H1 (cell line): ENCODE measurements around the gene CISD1. TPM values are rescaled to one million over a fixed set of nuclear protein-coding genes. Genes with fewer than 3 reads are reported as not detected.

Source experiments
- CTCF ChIA-PET: fragments of 300-600 bp; sonication (Branson Sonifier 250); formaldehyde crosslinking; loops from one replicate; lab custom pipeline; 2021; ENCODE audit not compliant: partially characterized antibody; lab: Charles Lee
- POLR2A ChIA-PET: fragments of 300-600 bp; sonication (Branson Sonifier 250); formaldehyde crosslinking; loops from one replicate; lab custom pipeline; 2021; ENCODE audit warnings: inconsistent platforms; ENCODE audit not compliant: partially characterized antibody; lab: Charles Lee
- DNase-seq, 2 experiments: peaks; one replicate each; pipeline versions ENCODE4 v3.0.0 to v3.0.0-alpha.2; 2010 to 2022; ENCODE audit warnings: low spot score in 2 of 2, low read depth in 1 of 2, mixed read lengths in 1 of 2
- FAIRE-seq: peaks from 2 replicates; lab custom pipeline; 2011; peaks lifted over from hg19 to GRCh38; lab: Jason Lieb, UNC
- H2AFZ ChIP-seq: 2 replicates; pipeline ENCODE4 v1.8.1; 2012; ENCODE audit warnings: low read length, inconsistent platforms
- H2AK5ac ChIP-seq: 2 replicates; pipeline ENCODE4 v1.6.1; 2013; ENCODE audit warnings: low read depth, low read length
- H2BK120ac ChIP-seq: replicated peaks from 2 replicates; pipeline ENCODE3; 2013; ENCODE audit warnings: low read depth, low read length, inconsistent platforms
- H2BK12ac ChIP-seq: 2 replicates; pipeline ENCODE4 v1.6.1; 2013; ENCODE audit warnings: low read depth, low read length
- H2BK15ac ChIP-seq: 2 replicates; pipeline ENCODE4 v1.6.1; 2013; ENCODE audit warnings: low read length
- H2BK20ac ChIP-seq: 2 replicates; pipeline ENCODE4 v1.6.1; 2013; ENCODE audit warnings: low read length
- H2BK5ac ChIP-seq: 2 replicates; pipeline ENCODE4 v1.6.1; 2013; ENCODE audit warnings: low read depth, low read length
- H3K14ac ChIP-seq: 2 replicates; pipeline ENCODE4 v1.6.1; 2013; ENCODE audit warnings: inconsistent platforms; ENCODE audit not compliant: insufficient read length
- H3K18ac ChIP-seq: 2 replicates; pipeline ENCODE4 v1.6.1; 2013; ENCODE audit warnings: low read length; ENCODE audit errors: extremely low read depth
- H3K23ac ChIP-seq: 2 replicates; pipeline ENCODE4 v1.6.1; 2013; ENCODE audit warnings: inconsistent platforms; ENCODE audit not compliant: insufficient read length
- H3K23me2 ChIP-seq: 2 replicates; pipeline ENCODE4 v1.6.1; 2013; ENCODE audit warnings: low read depth, low read length
- H3K27ac ChIP-seq: 2 replicates; pipeline ENCODE4 v1.6.1; 2011; ENCODE audit warnings: low read depth, low read length, inconsistent platforms
- H3K27me3 ChIP-seq, 4 experiments: replicated peaks in 1 of 4; 1 replicate in 1 of 4; 2 replicates in 3 of 4; pipeline versions ENCODE4 v1.6.1 to v1.8.1; 2011 to 2013; ENCODE audit warnings: low read length in 3 of 4, mild to moderate bottlenecking in 3 of 4, inconsistent platforms in 2 of 4, mixed read lengths in 2 of 4, moderate library complexity in 1 of 4; ENCODE audit not compliant: control insufficient read depth in 3 of 4, insufficient read depth in 3 of 4; ENCODE audit errors: extremely low read depth in 1 of 4
- H3K36me3 ChIP-seq, 4 experiments: 2 replicates each; pipeline versions ENCODE4 v1.6.1 to v1.8.1; 2011 to 2013; ENCODE audit warnings: mild to moderate bottlenecking in 4 of 4, low read length in 3 of 4, moderate library complexity in 2 of 4, control low read depth in 1 of 4, inconsistent platforms in 1 of 4; ENCODE audit not compliant: insufficient read depth in 4 of 4, control insufficient read depth in 2 of 4
- H3K4ac ChIP-seq: replicated peaks from 2 replicates; pipeline ENCODE3; 2013; ENCODE audit warnings: low read length, low read depth, mixed read lengths, inconsistent platforms; ENCODE audit not compliant: insufficient read length
- H3K4me1 ChIP-seq, 4 experiments: replicated peaks in 1 of 4; 1 replicate in 1 of 4; 2 replicates in 3 of 4; pipeline versions ENCODE4 v1.6.1 to v1.8.1; 2011 to 2013; ENCODE audit warnings: low read length in 3 of 4, inconsistent platforms in 2 of 4, mixed read lengths in 1 of 4; ENCODE audit not compliant: insufficient read depth in 4 of 4, control insufficient read depth in 3 of 4
- H3K4me2 ChIP-seq, 2 experiments: 2 replicates each; pipeline versions ENCODE4 v1.6.1 to v1.8.1; 2011 to 2013; ENCODE audit warnings: low read depth in 2 of 2, low read length in 2 of 2, control low read depth in 1 of 2, inconsistent platforms in 1 of 2, mild to moderate bottlenecking in 1 of 2; ENCODE audit not compliant: insufficient read depth in 1 of 2
- H3K4me3 ChIP-seq, 4 experiments: fragments of 200-600, 300-600 bp in 1 of 4; sonication (generic), shearing (Covaris generic), sonication (Bioruptor Twin) in 1 of 4; 2 replicates each; pipeline versions ENCODE4 v1.5.1 to v1.8.1; 2011 to 2016; ENCODE audit warnings: low read length in 4 of 4, low read depth in 3 of 4, control low read depth in 2 of 4, inconsistent platforms in 2 of 4, mild to moderate bottlenecking in 2 of 4, mixed read lengths in 1 of 4, moderate library complexity in 1 of 4; ENCODE audit not compliant: insufficient read depth in 2 of 4; ENCODE audit errors: extremely low read depth in 1 of 4
- H3K56ac ChIP-seq: replicated peaks from 2 replicates; pipeline ENCODE3; 2013; ENCODE audit warnings: low read depth, mild to moderate bottlenecking, mixed read lengths, low read length, inconsistent platforms; ENCODE audit not compliant: insufficient read length
- H3K79me1 ChIP-seq: 2 replicates; pipeline ENCODE4 v1.6.1; 2013; ENCODE audit warnings: low read depth, low read length, control low read depth
- H3K79me2 ChIP-seq, 2 experiments: 2 replicates each; pipeline versions ENCODE4 v1.6.1 to v1.8.1; 2012 to 2013; ENCODE audit warnings: low read length in 2 of 2, mild to moderate bottlenecking in 2 of 2, inconsistent platforms in 1 of 2; ENCODE audit not compliant: insufficient read depth in 2 of 2, control insufficient read depth in 1 of 2
- H3K9ac ChIP-seq, 4 experiments: replicated peaks in 1 of 4; 1 replicate in 1 of 4; 2 replicates in 3 of 4; pipeline versions ENCODE4 v1.6.1 to v1.8.1; 2011 to 2013; ENCODE audit warnings: low read depth in 3 of 4, low read length in 3 of 4, control low read depth in 2 of 4, mild to moderate bottlenecking in 2 of 4, moderate library complexity in 2 of 4, inconsistent platforms in 1 of 4; ENCODE audit errors: extremely low read depth in 1 of 4
- H3K9me3 ChIP-seq, 2 experiments: 2 replicates each; pipeline versions ENCODE4 v1.6.1 to v1.8.1; 2012 to 2013; ENCODE audit warnings: mild to moderate bottlenecking in 2 of 2, moderate library complexity in 2 of 2, control low read depth in 1 of 2, inconsistent platforms in 1 of 2, low read depth in 1 of 2, low read length in 1 of 2, mixed read lengths in 1 of 2; ENCODE audit not compliant: insufficient read depth in 2 of 2
- H4K20me1 ChIP-seq, 2 experiments: replicated peaks in 1 of 2; 2 replicates each; pipeline versions ENCODE3 to v1.8.1; 2011 to 2013; ENCODE audit warnings: inconsistent platforms in 2 of 2, low read length in 2 of 2, mild to moderate bottlenecking in 1 of 2; ENCODE audit not compliant: insufficient read depth in 2 of 2, control insufficient read depth in 1 of 2
- H4K5ac ChIP-seq: 2 replicates; pipeline ENCODE4 v1.6.1; 2013; ENCODE audit warnings: low read length, low read depth, mixed read lengths, inconsistent platforms; ENCODE audit not compliant: insufficient read length
- H4K8ac ChIP-seq: 2 replicates; pipeline ENCODE4 v1.8.0; 2013; ENCODE audit warnings: mild to moderate bottlenecking, moderate library complexity, low read length, inconsistent platforms; ENCODE audit not compliant: insufficient read depth; ENCODE audit errors: extremely low read depth
- H4K91ac ChIP-seq: replicated peaks from 2 replicates; pipeline ENCODE3; 2013; ENCODE audit warnings: low read length, mixed read lengths, inconsistent platforms; ENCODE audit not compliant: insufficient read length
- EP300 ChIP-seq, 2 experiments: IDR thresholded peaks; 1 replicate in 1 of 2; 2 replicates in 1 of 2; pipeline ENCODE4 v1.6.1; 2011 to 2012; ENCODE audit warnings: low read depth in 2 of 2, low read length in 2 of 2, mild to moderate bottlenecking in 2 of 2, borderline replicate concordance in 1 of 2, inconsistent platforms in 1 of 2, moderate library complexity in 1 of 2
- FOSL1 ChIP-seq: IDR thresholded peaks from 2 replicates; pipeline ENCODE4 v1.6.1; 2011; ENCODE audit warnings: mild to moderate bottlenecking, low read depth, low read length, moderate library complexity; ENCODE audit not compliant: insufficient read depth
- RBBP5 ChIP-seq: IDR thresholded peaks from 2 replicates; pipeline ENCODE4 v1.7.1; 2012; ENCODE audit warnings: low read depth, mild to moderate bottlenecking, inconsistent platforms, low read length, moderate library complexity, borderline replicate concordance
- RFX5 ChIP-seq: IDR thresholded peaks from 2 replicates; pipeline ENCODE4 v1.6.1; 2011; ENCODE audit warnings: low read depth, low read length, improper control_type of control experiment, borderline replicate concordance
- WGBS, 2 experiments: shearing (Covaris generic) in 1 of 2; methylation state at CpG; one replicate each; pipeline versions ENCODE4 v1.1.6 to v1.1.7; 2013 to 2015; ENCODE audit warnings: low lambda C conversion rate in 2 of 2, mixed read lengths in 2 of 2, inconsistent platforms in 1 of 2, low coverage in 1 of 2, missing lambda C conversion rate in 1 of 2; ENCODE audit not compliant: insufficient replicate concordance in 2 of 2, insufficient coverage in 1 of 2, insufficient read length in 1 of 2; ENCODE audit errors: extremely low coverage in 1 of 2, missing lambda C conversion rate in 1 of 2; 5-methylcytosine and 5-hydroxymethylcytosine counted together
- polyA plus RNA-seq, 7 experiments: library from polyadenylated mRNA; depleted of rRNA in 3 of 7; stranded (reverse) in 5 of 7; unstranded in 2 of 7; fragments of >200 nt in 5 of 7; fragments of 200-250 nt in 2 of 7; gene quantifications; 1 replicate in 5 of 7; 2 replicates in 1 of 7; 4 replicates in 1 of 7; pipeline versions ENCODE4 v1.2.1 to v1.2.3, GENCODE V29; 2011 to 2013; ENCODE audit warnings: missing spikeins in 2 of 7, mixed read lengths in 2 of 7
- total RNA-seq: library from RNA; stranded (reverse); fragmentation: NEBNext Ultra II Directional; extraction: Animal tissue kit (Norgen Biotek cat#: 25700); gene quantifications from 2 replicates; pipeline ENCODE4 v1.2.1, GENCODE V29; 2021

CISD1 gene
- total and polyA plus RNA-seq, 2 of the 8 experiments (the other 6 are each of a cell fraction or from before 2014, with no cell fraction given), result 22.6 to 43.2 TPM

- FAIRE-seq, result no peak
- H2AFZ ChIP-seq, result no peak overlapping the region
- no peaks in the 10 kb centered on the region for H3K4me1 ChIP-seq
- CTCF ChIA-PET, result interaction anchor here (0.7 to 4.7 kb wide), 5 partner anchors 11 to 262 kb away, joined by 3 to 38 read pairs (median 5); partner anchors contain the start of gene TFAM
- H3K9ac ChIP-seq, result no peak overlapping the region
- H4K91ac ChIP-seq, result no peak overlapping the region
- no peaks in the 10 kb centered on the region for H3K23me2 ChIP-seq
- H3K27ac ChIP-seq, result no peak overlapping the region
- H2BK12ac ChIP-seq, result no peak overlapping the region
- no peaks in the 10 kb centered on the region for H3K79me1 ChIP-seq
- no peaks in the 10 kb centered on the region for H4K20me1 ChIP-seq
- H3K79me2 ChIP-seq, result no peaks in the 10 kb centered on the region
- H3K23ac ChIP-seq, result no peak overlapping the region
- H4K5ac ChIP-seq, result no peak overlapping the region
- no peak overlapping the region for H3K4me2 ChIP-seq
- H2BK120ac ChIP-seq, result no peak overlapping the region
- no peak overlapping the region for H2BK15ac ChIP-seq
- no peak overlapping the region for H3K4ac ChIP-seq
- no peaks in the 10 kb centered on the region for H3K27me3 ChIP-seq
- no peaks in the 10 kb centered on the region for H3K9me3 ChIP-seq
- no peak overlapping the region for H3K14ac ChIP-seq
- H3K18ac ChIP-seq, result no peak overlapping the region
- no peak overlapping the region for H2BK20ac ChIP-seq
- no peaks in the 10 kb centered on the region for H3K36me3 ChIP-seq
- no peak overlapping the region for H2BK5ac ChIP-seq
- no peak overlapping the region for H3K56ac ChIP-seq
- no peak overlapping the region for H3K4me3 ChIP-seq
- no peak for DNase-seq
- POLR2A ChIA-PET, result no interaction called here
- no peak overlapping the region for H2AK5ac ChIP-seq
- H4K8ac ChIP-seq, result no peak overlapping the region
- WGBS, 2 experiments, result 92% methylated on average over 2 of the region's 2 CpGs; no CpG with 5 or more reads in 1 of the 2 experiments
- TF ChIP-seq EP300 (IDR thresholded peaks at IDR 0.05; ENCODE audit: borderline replicate concordance in 1 of 2, low read depth in 2 of 2, low read length in 2 of 2) (no peak), FOSL1 (no peak), RBBP5 (no peak), RFX5 (no peak)
Observed at GRCh38 chr10:58302254-58302653, 33.3 kb downstream of the CISD1 start.
